Caco-2 (cell line): ENCODE data around the gene ZBED5. TPM values are rescaled to one million over a fixed set of nuclear protein-coding genes. Genes with fewer than 3 reads are reported as not detected.

Source experiments
- BruUV-seq: library from RNA; stranded (reverse); fragments of 400-500 nt; replicated peaks from 2 replicates; lab custom pipeline; 2021; lab: Mats Ljungman, UMichigan
- CTCF ChIA-PET: fragments of 300-600 bp; sonication (Branson Sonifier 250); formaldehyde crosslinking; loops from one replicate; lab custom pipeline; 2022; ENCODE audit warnings: antibody characterized with exemption; lab: Charles Lee
- POLR2A ChIA-PET: fragments of 300-600 bp; sonication (Branson Sonifier 250); formaldehyde crosslinking; loops from one replicate; lab custom pipeline; 2022; ENCODE audit warnings: antibody characterized with exemption; lab: Charles Lee
- DNase-seq, 2 experiments: peaks; one replicate each; pipeline versions ENCODE4 v3.0.0 to v3.0.0-alpha.2; 2020 to 2022
- H3K27me3 ChIP-seq: replicated peaks from 2 replicates; pipeline ENCODE4 v1.6.0; 2011; ENCODE audit warnings: low read length; ENCODE audit not compliant: control insufficient read depth, insufficient read depth
- H3K36me3 ChIP-seq: 2 replicates; pipeline ENCODE4 v1.5.1; 2011; ENCODE audit warnings: low read length; ENCODE audit not compliant: control insufficient read depth, insufficient read depth
- H3K4me1 ChIP-seq: fragments of 250-450 bp; sonication (Bioruptor Pico); 2 replicates; pipeline ENCODE4 v1.5.1; 2020; ENCODE audit warnings: mild to moderate bottlenecking
- H3K4me3 ChIP-seq: 2 replicates; pipeline ENCODE4 v1.5.1; 2011; ENCODE audit warnings: low read depth, mild to moderate bottlenecking, control low read depth, low read length
- H3K9me3 ChIP-seq: fragments of 250-450 bp; sonication (Bioruptor Pico); 2 replicates; pipeline ENCODE4 v1.5.1; 2020; ENCODE audit warnings: mild to moderate bottlenecking, moderate library complexity
- H3K27ac Mint-ChIP-seq: one replicate; pipeline ENCODE4 v1.8.0; 2022; ENCODE audit warnings: mixed read lengths; ENCODE audit not compliant: unreplicated experiment
- H3K27me3 Mint-ChIP-seq: one replicate; pipeline ENCODE4 v1.8.0; 2022; ENCODE audit warnings: mixed read lengths; ENCODE audit not compliant: insufficient read depth, unreplicated experiment
- H3K36me3 Mint-ChIP-seq: one replicate; pipeline ENCODE4 v1.8.0; 2022; ENCODE audit warnings: mild to moderate bottlenecking, mixed read lengths; ENCODE audit not compliant: insufficient read depth, unreplicated experiment
- H3K4me1 Mint-ChIP-seq: one replicate; pipeline ENCODE4 v1.8.0; 2022; ENCODE audit warnings: low read depth, mixed read lengths; ENCODE audit not compliant: unreplicated experiment
- H3K4me3 Mint-ChIP-seq: one replicate; pipeline ENCODE4 v1.8.0; 2022; ENCODE audit warnings: mild to moderate bottlenecking, moderate library complexity, mixed read lengths; ENCODE audit not compliant: unreplicated experiment
- H3K9me3 Mint-ChIP-seq: one replicate; pipeline ENCODE4 v1.8.0; 2022; ENCODE audit warnings: mixed read lengths; ENCODE audit not compliant: unreplicated experiment
- intact Hi-C: fragments of 100-400 bp; cut with micrococcal nuclease; formaldehyde crosslinking; loops from one replicate; pipeline ENCODE4 v1.10.0; 2022; ENCODE audit not compliant: unreplicated experiment
- total RNA-seq: library from RNA; stranded (reverse); gene quantifications from 2 replicates; pipeline ENCODE4 v1.2.3, GENCODE V29; 2022
- TF ChIP-seq, protein P1 (sequence below), 2 experiments: fragments of 200-600 bp in 1 of 2; IDR thresholded peaks; 1 replicate in 1 of 2; 2 replicates in 1 of 2; pipeline versions ENCODE4 v1.5.1 to v1.8.0; 2011 to 2022; ENCODE audit warnings: antibody characterized with exemption in 1 of 2, control low read depth in 1 of 2, inconsistent platforms in 1 of 2, low read depth in 1 of 2, low read length in 1 of 2, mild to moderate bottlenecking in 1 of 2, moderate library complexity in 1 of 2; ENCODE audit not compliant: insufficient read depth in 1 of 2, severe bottlenecking in 1 of 2, unreplicated experiment in 1 of 2

The ZBED5 gene
- total RNA-seq, 1 experiment from 2014 or later = 53.2 TPM

DNA sequence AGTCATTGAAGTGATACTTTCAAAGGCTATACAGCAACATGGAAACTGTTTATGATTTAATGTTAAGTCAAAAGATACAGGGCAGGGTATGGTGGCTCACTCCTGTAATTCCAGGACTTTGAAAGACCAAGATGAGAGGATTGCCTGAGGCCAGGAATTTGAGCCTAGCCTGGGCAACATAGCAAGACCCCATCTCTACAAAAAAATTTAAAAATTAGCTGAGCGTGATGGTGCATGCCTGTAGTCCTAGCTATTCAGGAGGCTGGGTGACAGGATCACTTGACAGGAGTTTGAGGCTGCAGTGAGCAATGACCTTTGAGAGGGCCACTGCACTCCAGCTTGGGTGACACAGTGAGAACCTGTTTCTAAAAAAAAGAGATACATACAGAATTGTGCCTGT lies 39.3 kb upstream of the ZBED5 start:
- Mint-ChIP-seq H3K27ac (no peak overlapping the region), H3K36me3 (peaks cover 5% of the 10 kb centered on the region), H3K4me1 (peaks cover 64% of the 10 kb centered on the region), H3K9me3 (no peaks in the 10 kb centered on the region), H3K27me3 (no peaks in the 10 kb centered on the region), H3K4me3 (no peak overlapping the region)
- CTCF ChIA-PET = no interaction called here
- Histone ChIP-seq H3K27me3 (no peaks in the 10 kb centered on the region), H3K4me3 (no peak overlapping the region), H3K4me1 (peaks cover 53% of the 10 kb centered on the region), H3K36me3 (no peaks in the 10 kb centered on the region), H3K9me3 (no peaks in the 10 kb centered on the region)
- BruUV-seq = no TSS peak
- POLR2A ChIA-PET = no interaction called here
- intact Hi-C loops = no loop called here
- DNase-seq = no peak
- TF ChIP-seq, protein P1, sequence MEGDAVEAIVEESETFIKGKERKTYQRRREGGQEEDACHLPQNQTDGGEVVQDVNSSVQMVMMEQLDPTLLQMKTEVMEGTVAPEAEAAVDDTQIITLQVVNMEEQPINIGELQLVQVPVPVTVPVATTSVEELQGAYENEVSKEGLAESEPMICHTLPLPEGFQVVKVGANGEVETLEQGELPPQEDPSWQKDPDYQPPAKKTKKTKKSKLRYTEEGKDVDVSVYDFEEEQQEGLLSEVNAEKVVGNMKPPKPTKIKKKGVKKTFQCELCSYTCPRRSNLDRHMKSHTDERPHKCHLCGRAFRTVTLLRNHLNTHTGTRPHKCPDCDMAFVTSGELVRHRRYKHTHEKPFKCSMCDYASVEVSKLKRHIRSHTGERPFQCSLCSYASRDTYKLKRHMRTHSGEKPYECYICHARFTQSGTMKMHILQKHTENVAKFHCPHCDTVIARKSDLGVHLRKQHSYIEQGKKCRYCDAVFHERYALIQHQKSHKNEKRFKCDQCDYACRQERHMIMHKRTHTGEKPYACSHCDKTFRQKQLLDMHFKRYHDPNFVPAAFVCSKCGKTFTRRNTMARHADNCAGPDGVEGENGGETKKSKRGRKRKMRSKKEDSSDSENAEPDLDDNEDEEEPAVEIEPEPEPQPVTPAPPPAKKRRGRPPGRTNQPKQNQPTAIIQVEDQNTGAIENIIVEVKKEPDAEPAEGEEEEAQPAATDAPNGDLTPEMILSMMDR (IDR thresholded peaks at IDR 0.05; ENCODE audit: insufficient read depth in 1 of 2, low read depth in 1 of 2, low read length in 1 of 2, severe bottlenecking in 1 of 2, unreplicated experiment in 1 of 2) = no peak

DNA sequence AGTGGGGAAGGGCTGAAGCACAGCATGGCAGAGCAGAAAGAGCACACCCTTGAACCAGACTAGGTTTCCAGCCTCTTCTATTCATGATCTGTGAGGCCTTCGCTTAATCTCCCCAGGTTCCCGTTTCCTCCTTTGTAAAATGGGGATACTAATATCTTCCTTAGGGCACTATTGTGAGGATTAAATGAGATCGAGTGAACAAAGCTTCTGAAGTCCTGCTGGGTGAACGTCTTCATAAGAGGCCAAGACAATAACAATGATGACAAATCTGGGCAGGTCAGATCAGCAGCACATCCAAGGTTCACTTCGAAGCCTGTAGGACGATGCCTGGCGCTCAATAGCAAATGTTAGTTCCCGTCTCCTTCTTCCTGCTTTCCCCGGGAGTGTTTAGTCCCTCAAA lies 38.6 kb upstream of the ZBED5 start:
- H3K27me3 ChIP-seq = no peaks in the 10 kb centered on the region
- ChIA-PET POLR2A (no interaction called here), CTCF (no interaction called here)
- H3K4me3 ChIP-seq = no peak overlapping the region
- no peaks in the 10 kb centered on the region for H3K27me3 Mint-ChIP-seq
- H3K4me1 ChIP-seq = peaks cover 53% of the 10 kb centered on the region
- BruUV-seq = no TSS peak
- H3K9me3 ChIP-seq = no peaks in the 10 kb centered on the region
- H3K36me3 ChIP-seq = no peaks in the 10 kb centered on the region
- peaks cover 57% of the 10 kb centered on the region for H3K4me1 Mint-ChIP-seq
- no peak overlapping the region for H3K4me3 Mint-ChIP-seq
- H3K27ac Mint-ChIP-seq = no peak overlapping the region
- no peak for DNase-seq
- no peaks in the 10 kb centered on the region for H3K9me3 Mint-ChIP-seq
- TF ChIP-seq, protein P1 (IDR thresholded peaks at IDR 0.05; ENCODE audit: insufficient read depth in 1 of 2, low read depth in 1 of 2, low read length in 1 of 2, severe bottlenecking in 1 of 2, unreplicated experiment in 1 of 2) = no peak
- intact Hi-C loops = no loop called here
- H3K36me3 Mint-ChIP-seq = peaks cover 5% of the 10 kb centered on the region

DNA sequence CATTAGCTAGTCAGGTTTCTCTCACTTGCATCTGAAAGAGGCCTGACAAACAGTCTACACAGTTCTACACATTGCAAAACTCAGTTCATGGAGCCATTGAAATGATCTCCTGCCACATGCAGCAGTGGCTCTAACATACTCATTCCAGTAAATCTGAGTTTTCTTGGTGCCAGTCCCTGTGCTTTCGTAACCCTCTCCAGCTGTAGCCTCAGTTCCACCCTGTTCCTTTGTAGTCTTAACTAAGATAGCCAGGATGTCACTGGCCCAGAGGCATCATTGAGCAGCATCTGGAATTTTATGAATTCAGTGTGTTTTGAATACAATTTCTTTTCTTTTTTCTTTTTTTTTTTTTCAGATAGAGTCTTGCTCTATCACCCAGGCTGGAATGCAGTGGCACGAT lies 37.4 kb upstream of the ZBED5 start:
- H3K4me3 Mint-ChIP-seq = no peak overlapping the region
- intact Hi-C loops = no loop called here
- peaks cover 5% of the 10 kb centered on the region for H3K36me3 Mint-ChIP-seq
- H3K4me1 ChIP-seq = peaks cover 45% of the 10 kb centered on the region
- no peak for DNase-seq
- H3K36me3 ChIP-seq = no peaks in the 10 kb centered on the region
- H3K27ac Mint-ChIP-seq = no peak overlapping the region
- H3K27me3 ChIP-seq = no peaks in the 10 kb centered on the region
- no TSS peak for BruUV-seq
- H3K4me3 ChIP-seq = no peak overlapping the region
- no peaks in the 10 kb centered on the region for H3K9me3 ChIP-seq
- ChIA-PET POLR2A (interaction anchor here (2.1 kb wide), 1 partner anchor 87 kb away, joined by 35 read pairs; the partner anchor contains the start of gene EIF4G2), CTCF (no interaction called here)
- H3K4me1 Mint-ChIP-seq = peaks cover 47% of the 10 kb centered on the region
- TF ChIP-seq, protein P1 (IDR thresholded peaks at IDR 0.05; ENCODE audit: insufficient read depth in 1 of 2, low read depth in 1 of 2, low read length in 1 of 2, severe bottlenecking in 1 of 2, unreplicated experiment in 1 of 2) = no peak
- peaks cover 11% of the 10 kb centered on the region for H3K9me3 Mint-ChIP-seq
- no peaks in the 10 kb centered on the region for H3K27me3 Mint-ChIP-seq
